ENCODE results near the gene MRPS15.
"Not testable (repeated sequence)": the region's sequence is repeated elsewhere in the genome, so short reads cannot be mapped to it uniquely, and the experiment has no call there.

Gene MRPS15

GRCh38 chr1:36481091-36481490 is 16.9 kb upstream of the MRPS15 start:
- no peak for TF ChIP-seq CTCF (IDR thresholded peaks at IDR 0.05)
- no peak for DNase-seq (ENCODE audit: low spot score)
- H3K4me3 ChIP-seq, result no peak overlapping the region
- H3K27ac ChIP-seq, result no peak overlapping the region

DNA sequence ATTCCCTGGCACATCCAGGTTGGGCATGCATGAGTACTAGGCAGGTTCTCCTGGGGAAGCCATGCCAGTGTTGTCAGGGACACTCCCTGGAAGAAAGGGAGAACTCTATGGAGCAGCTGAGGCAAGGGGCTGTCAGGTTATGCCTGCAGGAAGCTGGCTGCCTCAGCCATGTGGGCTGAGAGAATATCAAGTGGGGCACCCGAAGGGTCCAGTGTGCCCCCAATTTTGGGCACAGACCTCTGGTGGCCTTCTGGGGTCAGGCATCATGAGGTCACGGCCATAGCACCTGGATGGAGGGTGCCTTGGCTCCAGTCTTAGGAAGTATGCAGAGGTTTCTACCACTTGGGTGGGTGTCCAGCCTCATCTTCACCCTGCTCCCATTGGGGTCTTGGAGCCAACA is 16.0 kb upstream of the MRPS15 start:
- H3K27ac ChIP-seq, result no peak overlapping the region
- no peak overlapping the region for H3K4me3 ChIP-seq
- no peak for DNase-seq (ENCODE audit: low spot score)
- TF ChIP-seq CTCF (IDR thresholded peaks at IDR 0.05), result no peak

- no peak overlapping the region for H3K4me3 ChIP-seq
- no peak for TF ChIP-seq CTCF (IDR thresholded peaks at IDR 0.05)
- no peak for DNase-seq (ENCODE audit: low spot score)
- H3K27ac ChIP-seq, result no peak overlapping the region
Measured at GRCh38 chr1:36479505-36480051, 15.4 kb upstream of the MRPS15 start.

GRCh38 chr1:36477615-36478014 is 13.4 kb upstream of the MRPS15 start:
- H3K4me3 ChIP-seq; H3K27ac ChIP-seq; DNase-seq (ENCODE audit: low spot score): not testable (repeated sequence)

DNA sequence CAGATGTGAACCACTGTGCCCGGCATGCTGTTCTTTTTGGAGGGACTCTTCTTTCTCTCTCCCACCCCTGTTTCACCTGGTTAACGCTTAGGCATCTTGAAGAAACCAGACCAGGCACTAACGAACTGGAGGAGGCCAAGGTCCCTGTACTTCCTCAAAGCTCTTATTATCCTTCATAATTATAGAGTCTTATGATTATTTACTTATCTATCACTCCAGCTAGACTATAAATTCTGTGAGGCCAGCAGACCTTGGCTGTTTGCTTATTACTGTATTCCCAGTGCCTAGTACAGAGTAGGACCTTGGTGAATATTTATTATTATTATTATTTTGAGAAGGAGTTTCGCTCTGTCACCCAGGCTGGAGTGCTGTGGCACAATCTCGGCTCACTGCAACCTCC is 12.8 kb upstream of the MRPS15 start:
- TF ChIP-seq CTCF (IDR thresholded peaks at IDR 0.05), result no peak
- Histone ChIP-seq H3K4me3 (no peak overlapping the region), H3K27ac (no peak overlapping the region)
- DNase-seq (ENCODE audit: low spot score), result no peak

DNA sequence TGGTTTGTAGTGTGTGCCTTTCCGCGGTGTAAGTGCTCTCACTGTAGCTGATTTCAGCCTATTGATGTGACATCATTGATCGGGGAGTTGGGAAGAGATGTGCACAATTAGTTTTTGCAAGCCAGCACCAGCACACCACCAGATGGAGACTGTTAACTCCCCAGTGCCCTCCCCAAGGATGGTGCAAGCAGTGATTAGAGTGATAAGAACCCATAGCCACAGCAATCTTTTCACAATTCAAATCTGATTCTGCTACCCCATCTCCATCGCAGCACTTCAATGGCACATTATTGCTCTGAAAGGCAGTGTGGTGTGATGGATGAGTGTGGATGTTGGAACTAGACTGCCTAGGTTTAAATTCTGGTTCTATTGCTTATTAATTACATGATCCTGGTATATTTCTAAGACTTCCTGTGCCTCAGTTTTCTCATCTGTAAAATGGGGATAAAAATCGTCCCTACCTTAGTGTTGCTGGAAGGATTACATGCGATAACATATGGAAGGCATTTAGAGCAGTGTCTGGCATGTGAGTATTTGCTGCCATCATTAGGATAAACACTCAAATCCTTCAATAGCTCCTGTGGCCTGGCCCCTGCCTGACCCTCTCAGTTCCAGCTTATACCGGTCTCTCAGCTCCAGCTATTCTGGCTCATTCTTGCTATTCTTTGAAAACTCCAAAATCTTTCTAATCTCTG is 11.9 kb upstream of the MRPS15 start:
- Histone ChIP-seq H3K4me3 (no peak overlapping the region), H3K27ac (no peak overlapping the region)
- no peak for DNase-seq (ENCODE audit: low spot score)
- TF ChIP-seq CTCF (IDR thresholded peaks at IDR 0.05), result no peak

- DNase-seq (ENCODE audit: low spot score), result no peak
- no peak overlapping the region for H3K27ac ChIP-seq
- H3K4me3 ChIP-seq, result no peak overlapping the region
- no peak for TF ChIP-seq CTCF (IDR thresholded peaks at IDR 0.05)
Measured at GRCh38 chr1:36475341-36475740, 11.2 kb upstream of the MRPS15 start.
